ENCODE data around the gene ADGRF3. TPM values are rescaled to one million over a fixed set of nuclear protein-coding genes. Genes with fewer than 3 reads are reported as not detected.

The ADGRF3 gene
- total RNA-seq, 1 experiment from 2014 or later = 0.09 TPM

DNA sequence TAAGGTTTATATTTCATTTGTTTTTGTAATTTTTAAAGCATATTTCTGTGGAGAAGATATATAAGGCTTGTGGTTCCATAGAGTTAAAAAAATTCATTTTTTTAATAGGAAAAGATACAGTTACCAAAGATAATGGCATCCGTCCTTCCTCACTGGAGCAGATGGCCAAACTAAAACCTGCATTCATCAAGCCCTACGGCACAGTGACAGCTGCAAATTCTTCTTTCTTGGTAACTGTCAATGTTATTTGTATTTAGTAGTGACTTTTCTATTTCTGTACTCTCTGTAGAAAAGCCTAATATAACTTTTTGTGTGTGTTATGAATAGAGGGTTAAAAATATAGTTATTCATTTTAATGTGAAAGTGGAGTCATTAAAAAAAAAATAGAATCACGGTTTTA lies 66.7 kb downstream of the ADGRF3 start:
- Mint-ChIP-seq H3K27me3 (ENCODE audit: low read depth) (no peaks in the 10 kb centered on the region), H3K4me3 (no peak overlapping the region)
- H4K20me1 ChIP-seq (ENCODE audit: control insufficient read depth, insufficient read depth, insufficient read length) = no peaks in the 10 kb centered on the region

More for the DNA sequence above, 66.7 kb downstream of the ADGRF3 start:
- H3K79me2 ChIP-seq (ENCODE audit: insufficient read depth, low read length) = no peaks in the 10 kb centered on the region
- H2BK12ac ChIP-seq (ENCODE audit: insufficient read length, low read depth, low read length) = no peak overlapping the region
- no peak overlapping the region for H4K91ac ChIP-seq (ENCODE audit: insufficient read length, low read depth, low read length)
- no peak overlapping the region for H3K27ac ChIP-seq (ENCODE audit: insufficient read length, low read depth, low read length)
- Mint-ChIP-seq H3K4me1 (no peaks in the 10 kb centered on the region), H3K36me3 (ENCODE audit: insufficient read depth in 1 of 3, low read depth in 3 of 3) (peaks cover 4 to 44% (median 35%) of the 10 kb centered on the region in 3 experiments), H3K27ac (no peak overlapping the region), H3K9me3 (no peaks in the 10 kb centered on the region)
- no peak overlapping the region for H3K56ac ChIP-seq (ENCODE audit: insufficient read length, low read depth, low read length)
- no peaks in the 10 kb centered on the region for H3K23me2 ChIP-seq (ENCODE audit: insufficient read length, low read depth, low read length, poor library complexity, severe bottlenecking)
- DNase-seq = no peak
- H4K5ac ChIP-seq (ENCODE audit: insufficient read length, low read depth, low read length) = no peak overlapping the region
- no peak overlapping the region for H3K18ac ChIP-seq (ENCODE audit: insufficient read length, low read depth, low read length)
- H2BK15ac ChIP-seq (ENCODE audit: low read depth, low read length) = no peak overlapping the region
- H3K4me2 ChIP-seq (ENCODE audit: insufficient read depth, insufficient read length, low read length) = no peak overlapping the region
- H2AFZ ChIP-seq (ENCODE audit: low read length) = no peak overlapping the region
- TF ChIP-seq, protein P1, sequence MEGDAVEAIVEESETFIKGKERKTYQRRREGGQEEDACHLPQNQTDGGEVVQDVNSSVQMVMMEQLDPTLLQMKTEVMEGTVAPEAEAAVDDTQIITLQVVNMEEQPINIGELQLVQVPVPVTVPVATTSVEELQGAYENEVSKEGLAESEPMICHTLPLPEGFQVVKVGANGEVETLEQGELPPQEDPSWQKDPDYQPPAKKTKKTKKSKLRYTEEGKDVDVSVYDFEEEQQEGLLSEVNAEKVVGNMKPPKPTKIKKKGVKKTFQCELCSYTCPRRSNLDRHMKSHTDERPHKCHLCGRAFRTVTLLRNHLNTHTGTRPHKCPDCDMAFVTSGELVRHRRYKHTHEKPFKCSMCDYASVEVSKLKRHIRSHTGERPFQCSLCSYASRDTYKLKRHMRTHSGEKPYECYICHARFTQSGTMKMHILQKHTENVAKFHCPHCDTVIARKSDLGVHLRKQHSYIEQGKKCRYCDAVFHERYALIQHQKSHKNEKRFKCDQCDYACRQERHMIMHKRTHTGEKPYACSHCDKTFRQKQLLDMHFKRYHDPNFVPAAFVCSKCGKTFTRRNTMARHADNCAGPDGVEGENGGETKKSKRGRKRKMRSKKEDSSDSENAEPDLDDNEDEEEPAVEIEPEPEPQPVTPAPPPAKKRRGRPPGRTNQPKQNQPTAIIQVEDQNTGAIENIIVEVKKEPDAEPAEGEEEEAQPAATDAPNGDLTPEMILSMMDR (conservative IDR thresholded peaks at IDR 0.05) = no peak
- no peak overlapping the region for H2BK20ac ChIP-seq (ENCODE audit: low read depth, low read length, poor library complexity, severe bottlenecking)
- no peak overlapping the region for H3K9ac ChIP-seq (ENCODE audit: extremely low read depth, insufficient read length, low read length)
- no peak overlapping the region for H3K4ac ChIP-seq (ENCODE audit: low read depth, low read length)
- H3K9me3 ChIP-seq (ENCODE audit: control insufficient read depth, low read depth, low read length) = no peaks in the 10 kb centered on the region
- no peak overlapping the region for H3K14ac ChIP-seq (ENCODE audit: insufficient read depth, low read length)
- H3K23ac ChIP-seq (ENCODE audit: insufficient read length, low read depth, low read length) = no peak overlapping the region
- WGBS (ENCODE audit: extremely low coverage, insufficient read length, low lambda C conversion rate) = no CpG with 5 or more reads among the region's 3 CpGs
- no peak overlapping the region for H4K8ac ChIP-seq (replicated peaks; ENCODE audit: insufficient read length, low read depth, low read length)
- no peak overlapping the region for H3T11ph ChIP-seq (ENCODE audit: low read length)
- no peaks in the 10 kb centered on the region for H3K4me1 ChIP-seq (ENCODE audit: insufficient read depth, low read length)
- no peak overlapping the region for H2BK120ac ChIP-seq (ENCODE audit: low read depth, low read length, poor library complexity, severe bottlenecking)
- H2AK5ac ChIP-seq (ENCODE audit: insufficient read length, low read length) = no peak overlapping the region
- H3K79me1 ChIP-seq (ENCODE audit: insufficient read depth, low read depth, low read length, poor library complexity, severe bottlenecking) = no peaks in the 10 kb centered on the region
- H2BK5ac ChIP-seq (ENCODE audit: insufficient read length, low read length) = no peak overlapping the region
- no peaks in the 10 kb centered on the region for H3K27me3 ChIP-seq (ENCODE audit: insufficient read depth, low read length)

Data from H9 (cell line).